T-helper 9 cell (primary cell): ENCODE results near the gene PLEKHS1.
"Not testable (repeated sequence)": the region's sequence is repeated elsewhere in the genome, so short reads cannot be mapped to it uniquely, and the experiment has no call there.

Experiments
- DNase-seq: peaks from one replicate; pipeline ENCODE4 v3.0.0-alpha.2; 2020

The PLEKHS1 gene

DNA sequence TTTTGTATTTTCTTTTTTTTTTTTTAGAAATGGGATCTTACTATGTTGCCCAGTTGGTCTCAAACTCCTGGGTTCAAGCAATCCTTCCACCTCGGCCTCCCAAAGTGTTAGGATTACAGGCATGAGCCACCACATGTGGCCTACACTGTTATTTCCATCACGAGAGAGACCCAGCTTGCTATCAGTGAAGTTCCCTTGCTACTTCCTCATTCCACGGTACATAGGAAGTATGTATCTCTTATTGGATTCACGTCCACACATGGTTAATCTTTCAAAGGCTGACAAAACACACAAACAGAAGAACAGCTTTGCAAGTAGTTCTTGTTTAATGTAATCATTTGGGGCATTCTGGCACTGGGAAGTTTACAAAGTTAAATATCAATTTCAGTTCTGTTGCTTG lies 51.5 kb downstream of the PLEKHS1 start:
- no peak for DNase-seq

DNA sequence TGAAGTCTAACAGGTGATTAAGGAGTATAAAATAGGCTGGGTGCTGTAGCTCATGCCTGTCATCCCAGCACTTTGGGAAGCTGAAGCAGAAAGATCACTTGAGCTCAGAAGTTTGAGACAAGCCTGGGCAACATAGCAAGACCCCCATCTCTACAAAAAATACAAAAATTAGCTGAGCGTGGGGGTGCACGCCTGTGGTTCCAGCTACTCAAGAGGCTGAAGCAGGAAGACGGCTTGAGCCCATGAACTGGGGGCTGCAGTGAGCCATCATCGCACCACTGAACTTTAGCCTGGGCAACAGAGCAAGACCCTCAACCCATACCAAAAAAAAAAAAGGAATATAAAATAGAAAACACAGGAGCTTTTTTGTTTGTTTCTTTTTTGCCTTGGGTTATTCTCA lies 55.0 kb downstream of the PLEKHS1 start:
- no peak for DNase-seq

DNA sequence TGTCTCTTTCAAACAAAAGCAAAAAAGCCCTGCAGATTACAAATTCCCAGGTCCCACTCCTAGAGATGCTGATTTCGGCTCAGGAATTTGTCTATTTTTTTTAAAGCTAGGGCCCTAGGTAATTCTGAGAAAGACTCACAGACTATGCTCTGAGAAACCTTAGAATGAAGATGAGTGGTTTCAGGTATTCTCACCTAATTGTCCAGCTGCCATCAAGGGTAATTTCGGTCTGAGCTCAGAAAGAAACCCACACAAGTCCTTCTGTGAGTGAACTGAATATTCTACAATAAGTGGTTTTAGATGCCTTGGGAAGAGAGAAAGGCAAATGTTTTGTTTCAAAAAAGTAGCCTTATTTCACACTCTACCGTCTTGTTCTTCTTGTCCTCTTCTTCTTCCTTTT lies 56.7 kb downstream of the PLEKHS1 start:
- DNase-seq, result no peak

DNA sequence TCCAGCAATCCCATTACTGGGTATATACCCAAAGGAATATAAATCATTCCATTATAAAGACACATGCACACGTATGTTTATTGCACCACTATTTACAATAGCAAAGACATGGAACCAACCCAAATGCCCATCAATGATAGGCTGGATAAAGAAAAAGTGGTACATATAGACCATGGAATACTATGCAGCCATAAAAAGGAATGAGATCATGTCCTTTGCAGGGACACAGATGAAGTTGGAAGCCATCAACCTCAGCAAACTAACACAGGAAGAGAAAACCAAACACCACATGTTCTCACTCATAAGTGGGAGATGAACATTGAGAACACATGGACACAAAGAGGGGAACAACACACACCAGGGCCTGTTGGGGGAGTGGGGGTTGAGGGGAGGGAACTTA lies 63.2 kb downstream of the PLEKHS1 start:
- DNase-seq, result not testable (repeated sequence)

DNA sequence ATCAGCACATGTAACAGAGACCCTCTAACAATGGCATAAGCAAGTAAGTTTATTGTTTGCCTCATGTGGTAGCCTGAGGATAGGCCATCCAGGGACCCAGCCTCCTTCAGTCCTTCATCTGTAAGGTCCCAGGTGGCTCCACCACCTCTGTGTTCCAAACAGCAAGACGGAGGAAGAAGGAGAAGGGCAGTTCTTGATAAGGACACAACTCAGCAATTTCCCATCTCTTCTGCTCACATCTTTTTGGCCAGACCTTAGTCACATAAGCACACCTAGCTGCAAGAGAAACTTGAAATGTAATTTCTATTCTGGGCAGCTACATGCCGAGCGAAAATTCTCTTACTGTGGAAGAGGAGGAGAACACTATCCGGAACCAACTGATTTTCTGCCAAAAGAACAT lies 68.5 kb downstream of the PLEKHS1 start:
- no peak for DNase-seq

DNA sequence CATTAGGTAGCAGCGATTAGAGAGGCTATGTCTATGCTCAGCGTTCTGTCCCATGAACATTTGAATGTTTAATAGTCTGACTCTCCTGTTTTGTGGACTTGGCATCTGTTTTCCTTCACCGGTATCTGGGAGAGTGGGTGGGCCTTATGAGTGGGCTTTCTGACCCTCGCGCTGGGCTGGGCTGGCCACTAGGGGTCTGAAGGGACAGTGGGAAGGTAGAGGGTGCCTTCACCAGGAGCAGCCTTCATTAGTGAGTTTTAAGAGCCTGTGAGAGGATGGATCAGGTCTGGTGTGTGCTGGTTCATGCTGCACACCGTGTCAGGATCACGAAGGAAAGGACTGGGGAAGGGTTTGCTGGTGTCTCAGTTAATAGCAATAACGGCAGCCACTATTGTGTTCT lies 69.0 kb downstream of the PLEKHS1 start:
- DNase-seq, result no peak

DNA sequence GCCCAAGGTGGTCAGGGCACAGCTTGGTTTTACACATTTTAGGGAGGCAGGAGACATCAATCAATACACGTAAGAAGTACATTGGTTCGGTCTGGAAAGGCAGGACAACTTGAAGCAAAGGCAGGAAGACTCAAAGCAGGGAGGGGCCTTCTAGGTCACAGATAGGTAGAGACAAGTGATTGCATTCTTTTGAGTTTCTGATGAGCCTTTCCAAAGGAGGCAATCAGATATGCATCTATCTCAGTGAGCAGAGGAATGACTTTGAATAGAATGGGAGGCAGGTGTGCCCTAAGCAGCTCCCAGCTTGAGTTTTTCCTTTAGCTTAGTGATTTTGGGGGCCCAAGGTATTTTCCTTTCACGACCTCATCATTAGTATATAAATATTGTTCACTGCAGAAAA lies 69.8 kb downstream of the PLEKHS1 start:
- DNase-seq, result not testable (repeated sequence)

DNA sequence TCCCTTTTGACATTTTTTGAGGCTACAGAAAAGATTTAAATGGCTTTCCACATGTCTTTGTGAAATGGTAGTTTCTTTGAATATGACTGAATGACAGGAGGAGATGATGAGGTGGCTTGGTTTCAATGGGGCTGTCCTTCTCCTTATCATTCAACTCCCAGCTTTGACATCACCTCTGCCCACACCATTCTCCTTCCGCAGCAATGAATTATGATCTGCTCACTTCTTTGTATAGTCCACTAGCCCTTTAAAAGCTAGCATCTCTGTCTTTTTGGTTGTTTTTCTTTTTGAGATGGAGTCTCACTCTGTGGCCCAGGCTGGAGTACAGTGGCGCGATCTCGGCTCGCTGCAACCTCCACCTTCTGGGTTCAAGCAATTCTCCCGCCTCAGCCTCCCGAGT lies 70.7 kb downstream of the PLEKHS1 start:
- DNase-seq, result no peak

DNA sequence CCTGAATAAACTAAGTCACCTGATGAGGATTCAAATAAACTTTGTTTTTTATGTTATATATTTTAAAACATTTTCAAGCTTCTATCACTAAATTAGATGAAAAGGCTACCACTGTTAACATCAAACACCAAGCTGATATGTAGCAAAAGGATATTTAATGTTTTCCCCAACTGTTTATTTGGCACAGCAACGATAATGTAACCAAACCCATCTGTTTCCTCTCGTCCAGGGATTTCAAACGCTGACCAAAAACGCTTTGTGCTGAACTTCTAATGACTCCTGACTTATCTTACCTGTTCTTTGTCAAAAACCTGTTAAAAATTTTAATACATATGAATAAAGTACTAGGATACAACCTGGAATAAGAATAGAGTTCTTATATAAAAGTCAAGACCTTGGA lies 71.9 kb downstream of the PLEKHS1 start:
- no peak for DNase-seq

DNA sequence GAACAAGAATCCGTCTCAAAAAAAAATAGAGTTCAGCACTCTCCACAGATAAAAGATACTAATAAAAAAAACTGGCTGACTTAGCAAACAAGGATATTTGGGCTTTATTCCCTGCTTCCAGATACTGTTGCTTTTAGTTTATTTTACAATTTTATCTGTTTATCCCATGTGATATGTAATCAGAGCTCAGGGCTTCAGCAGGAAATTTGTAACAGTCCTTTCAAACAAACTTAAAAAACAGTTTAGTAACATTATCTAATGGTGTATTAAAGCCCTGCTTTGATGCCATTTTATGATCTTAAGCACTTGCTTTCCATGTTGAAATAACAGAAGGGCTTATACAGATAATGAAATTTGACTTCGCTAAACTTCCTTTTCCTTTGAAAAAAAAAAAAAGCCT lies 74.3 kb downstream of the PLEKHS1 start:
- DNase-seq, result no peak

DNA sequence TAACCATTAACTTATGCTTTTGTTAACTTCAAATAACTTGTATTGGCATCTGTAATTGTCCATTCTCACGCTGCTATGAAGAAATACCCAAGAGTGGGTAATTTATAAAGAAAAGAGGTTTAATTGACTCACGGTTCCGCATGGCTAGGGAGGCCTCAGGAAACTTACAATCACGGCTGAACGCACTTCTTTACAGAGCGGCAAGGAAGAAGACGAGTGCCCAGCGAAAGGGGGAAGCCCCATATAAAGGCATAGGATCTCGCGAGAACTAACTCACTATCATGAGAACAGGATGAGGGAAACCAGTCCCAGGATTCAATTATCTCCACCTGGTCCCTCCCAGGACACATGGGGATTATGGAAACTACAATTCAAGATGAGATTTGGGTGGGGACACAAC lies 77.1 kb downstream of the PLEKHS1 start:
- not testable (repeated sequence) for DNase-seq
